H1 (cell line): ENCODE data around the gene CLDN7. TPM values are rescaled to one million over a fixed set of nuclear protein-coding genes. Genes with fewer than 3 reads are reported as not detected.
A peak's percentile ranks its signal among the peaks of the same experiment; 100 is the strongest.

Source experiments
- CTCF ChIA-PET: fragments of 300-600 bp; sonication (Branson Sonifier 250); formaldehyde crosslinking; loops from one replicate; lab custom pipeline; 2021; ENCODE audit not compliant: partially characterized antibody; lab: Charles Lee
- POLR2A ChIA-PET: fragments of 300-600 bp; sonication (Branson Sonifier 250); formaldehyde crosslinking; loops from one replicate; lab custom pipeline; 2021; ENCODE audit warnings: inconsistent platforms; ENCODE audit not compliant: partially characterized antibody; lab: Charles Lee
- DNase-seq, 2 experiments: peaks; one replicate each; pipeline versions ENCODE4 v3.0.0 to v3.0.0-alpha.2; 2010 to 2022; ENCODE audit warnings: low spot score in 2 of 2, low read depth in 1 of 2, mixed read lengths in 1 of 2
- FAIRE-seq: peaks from 2 replicates; lab custom pipeline; 2011; peaks lifted over from hg19 to GRCh38; lab: Jason Lieb, UNC
- H2AFZ ChIP-seq: 2 replicates; pipeline ENCODE4 v1.8.1; 2012; ENCODE audit warnings: low read length, inconsistent platforms
- H2AK5ac ChIP-seq: 2 replicates; pipeline ENCODE4 v1.6.1; 2013; ENCODE audit warnings: low read depth, low read length
- H2BK120ac ChIP-seq: replicated peaks from 2 replicates; pipeline ENCODE3; 2013; ENCODE audit warnings: low read depth, low read length, inconsistent platforms
- H2BK12ac ChIP-seq: 2 replicates; pipeline ENCODE4 v1.6.1; 2013; ENCODE audit warnings: low read depth, low read length
- H2BK15ac ChIP-seq: 2 replicates; pipeline ENCODE4 v1.6.1; 2013; ENCODE audit warnings: low read length
- H2BK20ac ChIP-seq: 2 replicates; pipeline ENCODE4 v1.6.1; 2013; ENCODE audit warnings: low read length
- H2BK5ac ChIP-seq: 2 replicates; pipeline ENCODE4 v1.6.1; 2013; ENCODE audit warnings: low read depth, low read length
- H3K14ac ChIP-seq: 2 replicates; pipeline ENCODE4 v1.6.1; 2013; ENCODE audit warnings: inconsistent platforms; ENCODE audit not compliant: insufficient read length
- H3K18ac ChIP-seq: 2 replicates; pipeline ENCODE4 v1.6.1; 2013; ENCODE audit warnings: low read length; ENCODE audit errors: extremely low read depth
- H3K23ac ChIP-seq: 2 replicates; pipeline ENCODE4 v1.6.1; 2013; ENCODE audit warnings: inconsistent platforms; ENCODE audit not compliant: insufficient read length
- H3K23me2 ChIP-seq: 2 replicates; pipeline ENCODE4 v1.6.1; 2013; ENCODE audit warnings: low read depth, low read length
- H3K27ac ChIP-seq: 2 replicates; pipeline ENCODE4 v1.6.1; 2011; ENCODE audit warnings: low read depth, low read length, inconsistent platforms
- H3K27me3 ChIP-seq, 4 experiments: replicated peaks in 1 of 4; 1 replicate in 1 of 4; 2 replicates in 3 of 4; pipeline versions ENCODE4 v1.6.1 to v1.8.1; 2011 to 2013; ENCODE audit warnings: low read length in 3 of 4, mild to moderate bottlenecking in 3 of 4, inconsistent platforms in 2 of 4, mixed read lengths in 2 of 4, moderate library complexity in 1 of 4; ENCODE audit not compliant: control insufficient read depth in 3 of 4, insufficient read depth in 3 of 4; ENCODE audit errors: extremely low read depth in 1 of 4
- H3K36me3 ChIP-seq, 4 experiments: 2 replicates each; pipeline versions ENCODE4 v1.6.1 to v1.8.1; 2011 to 2013; ENCODE audit warnings: mild to moderate bottlenecking in 4 of 4, low read length in 3 of 4, moderate library complexity in 2 of 4, control low read depth in 1 of 4, inconsistent platforms in 1 of 4; ENCODE audit not compliant: insufficient read depth in 4 of 4, control insufficient read depth in 2 of 4
- H3K4ac ChIP-seq: replicated peaks from 2 replicates; pipeline ENCODE3; 2013; ENCODE audit warnings: low read length, low read depth, mixed read lengths, inconsistent platforms; ENCODE audit not compliant: insufficient read length
- H3K4me1 ChIP-seq, 4 experiments: replicated peaks in 1 of 4; 1 replicate in 1 of 4; 2 replicates in 3 of 4; pipeline versions ENCODE4 v1.6.1 to v1.8.1; 2011 to 2013; ENCODE audit warnings: low read length in 3 of 4, inconsistent platforms in 2 of 4, mixed read lengths in 1 of 4; ENCODE audit not compliant: insufficient read depth in 4 of 4, control insufficient read depth in 3 of 4
- H3K4me2 ChIP-seq, 2 experiments: 2 replicates each; pipeline versions ENCODE4 v1.6.1 to v1.8.1; 2011 to 2013; ENCODE audit warnings: low read depth in 2 of 2, low read length in 2 of 2, control low read depth in 1 of 2, inconsistent platforms in 1 of 2, mild to moderate bottlenecking in 1 of 2; ENCODE audit not compliant: insufficient read depth in 1 of 2
- H3K4me3 ChIP-seq, 4 experiments: fragments of 200-600, 300-600 bp in 1 of 4; sonication (generic), shearing (Covaris generic), sonication (Bioruptor Twin) in 1 of 4; 2 replicates each; pipeline versions ENCODE4 v1.5.1 to v1.8.1; 2011 to 2016; ENCODE audit warnings: low read length in 4 of 4, low read depth in 3 of 4, control low read depth in 2 of 4, inconsistent platforms in 2 of 4, mild to moderate bottlenecking in 2 of 4, mixed read lengths in 1 of 4, moderate library complexity in 1 of 4; ENCODE audit not compliant: insufficient read depth in 2 of 4; ENCODE audit errors: extremely low read depth in 1 of 4
- H3K56ac ChIP-seq: replicated peaks from 2 replicates; pipeline ENCODE3; 2013; ENCODE audit warnings: low read depth, mild to moderate bottlenecking, mixed read lengths, low read length, inconsistent platforms; ENCODE audit not compliant: insufficient read length
- H3K79me1 ChIP-seq: 2 replicates; pipeline ENCODE4 v1.6.1; 2013; ENCODE audit warnings: low read depth, low read length, control low read depth
- H3K79me2 ChIP-seq, 2 experiments: 2 replicates each; pipeline versions ENCODE4 v1.6.1 to v1.8.1; 2012 to 2013; ENCODE audit warnings: low read length in 2 of 2, mild to moderate bottlenecking in 2 of 2, inconsistent platforms in 1 of 2; ENCODE audit not compliant: insufficient read depth in 2 of 2, control insufficient read depth in 1 of 2
- H3K9ac ChIP-seq, 4 experiments: replicated peaks in 1 of 4; 1 replicate in 1 of 4; 2 replicates in 3 of 4; pipeline versions ENCODE4 v1.6.1 to v1.8.1; 2011 to 2013; ENCODE audit warnings: low read depth in 3 of 4, low read length in 3 of 4, control low read depth in 2 of 4, mild to moderate bottlenecking in 2 of 4, moderate library complexity in 2 of 4, inconsistent platforms in 1 of 4; ENCODE audit errors: extremely low read depth in 1 of 4
- H3K9me3 ChIP-seq, 2 experiments: 2 replicates each; pipeline versions ENCODE4 v1.6.1 to v1.8.1; 2012 to 2013; ENCODE audit warnings: mild to moderate bottlenecking in 2 of 2, moderate library complexity in 2 of 2, control low read depth in 1 of 2, inconsistent platforms in 1 of 2, low read depth in 1 of 2, low read length in 1 of 2, mixed read lengths in 1 of 2; ENCODE audit not compliant: insufficient read depth in 2 of 2
- H4K20me1 ChIP-seq, 2 experiments: replicated peaks in 1 of 2; 2 replicates each; pipeline versions ENCODE3 to v1.8.1; 2011 to 2013; ENCODE audit warnings: inconsistent platforms in 2 of 2, low read length in 2 of 2, mild to moderate bottlenecking in 1 of 2; ENCODE audit not compliant: insufficient read depth in 2 of 2, control insufficient read depth in 1 of 2
- H4K5ac ChIP-seq: 2 replicates; pipeline ENCODE4 v1.6.1; 2013; ENCODE audit warnings: low read length, low read depth, mixed read lengths, inconsistent platforms; ENCODE audit not compliant: insufficient read length
- H4K8ac ChIP-seq: 2 replicates; pipeline ENCODE4 v1.8.0; 2013; ENCODE audit warnings: mild to moderate bottlenecking, moderate library complexity, low read length, inconsistent platforms; ENCODE audit not compliant: insufficient read depth; ENCODE audit errors: extremely low read depth
- H4K91ac ChIP-seq: replicated peaks from 2 replicates; pipeline ENCODE3; 2013; ENCODE audit warnings: low read length, mixed read lengths, inconsistent platforms; ENCODE audit not compliant: insufficient read length
- ASH2L ChIP-seq: fragments of 200-600, 300-600 bp; sonication (generic); IDR thresholded peaks from one replicate; pipeline ENCODE4 v1.7.1; 2017; ENCODE audit warnings: low read length
- EZH2 ChIP-seq: fragments of 200-600 bp; sonication (generic); IDR thresholded peaks from 2 replicates; pipeline ENCODE4 v1.7.1; 2012; ENCODE audit warnings: low read depth, mild to moderate bottlenecking, moderate library complexity, low read length, inconsistent platforms; ENCODE audit not compliant: severe bottlenecking
- JUN ChIP-seq: IDR thresholded peaks from 2 replicates; pipeline ENCODE4 v1.6.1; 2011; ENCODE audit warnings: low read depth, mild to moderate bottlenecking, improper control_type of control experiment, low read length
- MAFK ChIP-seq: IDR thresholded peaks from 2 replicates; pipeline ENCODE4 v1.6.1; 2012; ENCODE audit warnings: low read depth, mild to moderate bottlenecking, improper control_type of control experiment, low read length
- SIX5 ChIP-seq: IDR thresholded peaks from 2 replicates; pipeline ENCODE4 v1.6.1; 2011; ENCODE audit warnings: mild to moderate bottlenecking, low read depth, low read length
- SP1 ChIP-seq: IDR thresholded peaks from 2 replicates; pipeline ENCODE4 v1.6.1; 2011; ENCODE audit warnings: low read depth, low read length
- TAF7 ChIP-seq: optimal IDR thresholded peaks from 2 replicates; pipeline ENCODE3; 2011; ENCODE audit warnings: low read depth, mild to moderate bottlenecking, inconsistent platforms, low read length, moderate library complexity, borderline replicate concordance
- TBP ChIP-seq: IDR thresholded peaks from 2 replicates; pipeline ENCODE4 v1.6.1; 2011; ENCODE audit warnings: low read depth, low read length, improper control_type of control experiment
- TCF12 ChIP-seq: IDR thresholded peaks from 2 replicates; pipeline ENCODE4 v1.6.1; 2011; ENCODE audit warnings: low read depth, mild to moderate bottlenecking, low read length
- TEAD4 ChIP-seq: IDR thresholded peaks from 2 replicates; pipeline ENCODE4 v1.6.1; 2012; ENCODE audit warnings: low read depth, low read length, inconsistent platforms, mixed read lengths
- WGBS, 2 experiments: shearing (Covaris generic) in 1 of 2; methylation state at CpG; one replicate each; pipeline versions ENCODE4 v1.1.6 to v1.1.7; 2013 to 2015; ENCODE audit warnings: low lambda C conversion rate in 2 of 2, mixed read lengths in 2 of 2, inconsistent platforms in 1 of 2, low coverage in 1 of 2, missing lambda C conversion rate in 1 of 2; ENCODE audit not compliant: insufficient replicate concordance in 2 of 2, insufficient coverage in 1 of 2, insufficient read length in 1 of 2; ENCODE audit errors: extremely low coverage in 1 of 2, missing lambda C conversion rate in 1 of 2; 5-methylcytosine and 5-hydroxymethylcytosine counted together
- polyA plus RNA-seq, 7 experiments: library from polyadenylated mRNA; depleted of rRNA in 3 of 7; stranded (reverse) in 5 of 7; unstranded in 2 of 7; fragments of >200 nt in 5 of 7; fragments of 200-250 nt in 2 of 7; gene quantifications; 1 replicate in 5 of 7; 2 replicates in 1 of 7; 4 replicates in 1 of 7; pipeline versions ENCODE4 v1.2.1 to v1.2.3, GENCODE V29; 2011 to 2013; ENCODE audit warnings: missing spikeins in 2 of 7, mixed read lengths in 2 of 7
- total RNA-seq: library from RNA; stranded (reverse); fragmentation: NEBNext Ultra II Directional; extraction: Animal tissue kit (Norgen Biotek cat#: 25700); gene quantifications from 2 replicates; pipeline ENCODE4 v1.2.1, GENCODE V29; 2021
- TF ChIP-seq, protein P1 (sequence below): IDR thresholded peaks from 2 replicates; pipeline ENCODE4 v1.6.1; 2012; ENCODE audit warnings: low read length, inconsistent platforms

The CLDN7 gene
- total and polyA plus RNA-seq, 2 of the 8 experiments (the other 6 are each of a cell fraction or from before 2014, with no cell fraction given), result 118 to 119 TPM

GRCh38 chr17:7215136-7215638 is 47.1 kb downstream of the CLDN7 start:
- H4K8ac ChIP-seq, result no peak overlapping the region
- WGBS, 2 experiments, result 12% methylated on average over 9 of the region's 9 CpGs; no CpG with 5 or more reads in 1 of the 2 experiments
- peak overlapping the region in 1 of 4 experiments; percentile 45; a peak in 2 of 7 replicates for H3K9ac ChIP-seq
- no peak overlapping the region for H3K56ac ChIP-seq
- H3K4ac ChIP-seq, result no peak overlapping the region
- no peak overlapping the region for H2AFZ ChIP-seq
- DNase-seq (no peak), FAIRE-seq (peak; percentile 95)
- ChIA-PET POLR2A (interaction anchor here (0.9 to 3.7 kb wide), 14 partner anchors 9 to 189 kb away, joined by 3 to 22 read pairs (median 4); partner anchors contain the start of genes CLDN7, CTDNEP1, DVL2 and ELP5), CTCF (interaction anchor here (0.6 to 2.1 kb wide), 10 partner anchors 15 to 417 kb away, joined by 3 to 16 read pairs (median 3); partner anchors contain the start of genes DVL2, GABARAP and PHF23)
- H4K5ac ChIP-seq, result no peak overlapping the region
- H4K91ac ChIP-seq, result no peak overlapping the region
- H3K4me3 ChIP-seq, result peak overlapping the region in 3 of 4 experiments; percentile 1 to 68 (median 51); a peak in 5 of 8 replicates
- H2BK5ac ChIP-seq, result peak overlapping the region; percentile 82
- peaks cover 9 to 45% (median 28%) of the 10 kb centered on the region in 4 experiments for H3K4me1 ChIP-seq
- H3K27me3 ChIP-seq, result no peaks in the 10 kb centered on the region
- no peaks in the 10 kb centered on the region for H3K36me3 ChIP-seq
- H2BK15ac ChIP-seq, result no peak overlapping the region
- peak overlapping the region; percentile 73 for H3K27ac ChIP-seq
- H3K79me2 ChIP-seq, result peaks cover 0 to 39% of the 10 kb centered on the region in 2 experiments; a peak in 2 of 4 replicates
- H3K9me3 ChIP-seq, result no peaks in the 10 kb centered on the region
- H2BK12ac ChIP-seq, result 0 out of 2 replicates have a peak overlapping the region, but pooled peaks have one; percentile 84
- no peak overlapping the region for H3K14ac ChIP-seq
- 0 out of 2 replicates have a peak overlapping the region, but pooled peaks have one; percentile 75 for H2AK5ac ChIP-seq
- no peak overlapping the region for H2BK20ac ChIP-seq
- H3K79me1 ChIP-seq, result peaks cover 3% of the 10 kb centered on the region; the same call in 1 of the 2 replicates
- H3K18ac ChIP-seq, result peak overlapping the region; percentile 93
- H2BK120ac ChIP-seq, result no peak overlapping the region
- no peaks in the 10 kb centered on the region for H4K20me1 ChIP-seq
- no peak overlapping the region for H3K23ac ChIP-seq
- peak overlapping the region; percentile 69 to 87 for H3K4me2 ChIP-seq
- H3K23me2 ChIP-seq, result peaks cover 27% of the 10 kb centered on the region; the same call in 1 of the 2 replicates
- TF ChIP-seq EZH2, result no peak
- TF ChIP-seq TBP, result no peak
- TF ChIP-seq, protein P1, sequence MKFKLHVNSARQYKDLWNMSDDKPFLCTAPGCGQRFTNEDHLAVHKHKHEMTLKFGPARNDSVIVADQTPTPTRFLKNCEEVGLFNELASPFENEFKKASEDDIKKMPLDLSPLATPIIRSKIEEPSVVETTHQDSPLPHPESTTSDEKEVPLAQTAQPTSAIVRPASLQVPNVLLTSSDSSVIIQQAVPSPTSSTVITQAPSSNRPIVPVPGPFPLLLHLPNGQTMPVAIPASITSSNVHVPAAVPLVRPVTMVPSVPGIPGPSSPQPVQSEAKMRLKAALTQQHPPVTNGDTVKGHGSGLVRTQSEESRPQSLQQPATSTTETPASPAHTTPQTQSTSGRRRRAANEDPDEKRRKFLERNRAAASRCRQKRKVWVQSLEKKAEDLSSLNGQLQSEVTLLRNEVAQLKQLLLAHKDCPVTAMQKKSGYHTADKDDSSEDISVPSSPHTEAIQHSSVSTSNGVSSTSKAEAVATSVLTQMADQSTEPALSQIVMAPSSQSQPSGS, result no peak
- TF ChIP-seq MAFK, result no peak
- no peak; the same call in 1 of the 2 replicates for TF ChIP-seq SP1
- TF ChIP-seq ASH2L, result peak; percentile 10
- TF ChIP-seq TAF7, result no peak
- TF ChIP-seq JUN, result no peak
- TF ChIP-seq TCF12, result 0 out of 2 replicates have a peak, but pooled peaks have one; percentile 31
- TF ChIP-seq SIX5, result peak; percentile 98
- peak; percentile 90 for TF ChIP-seq TEAD4
